Cardiac septum (tissue), 1 donor: Measurements from ENCODE around the gene SKAP2. TPM values are rescaled to one million over a fixed set of nuclear protein-coding genes. Genes with fewer than 3 reads are reported as not detected.
"Not testable (repeated sequence)": the region's sequence is repeated elsewhere in the genome, so short reads cannot be mapped to it uniquely, and the experiment has no call there.

Source experiments
- DNase-seq: peaks from one replicate; pipeline ENCODE4 v3.0.0-alpha.2; 2020; ENCODE audit warnings: low spot score
- intact Hi-C: fragments of 100-400 bp; cut with DNase I; formaldehyde crosslinking; loops from one replicate; pipeline ENCODE4 v1.14.0; 2022
- total RNA-seq: library from RNA; stranded (reverse); fragmentation: NEBNext Ultra II Directional; extraction: Animal tissue kit (Norgen Biotek cat#: 25700); gene quantifications from one replicate; pipeline ENCODE4 v1.2.1, GENCODE V29; 2021
- donor health status: DM: no; HTN: no; CAD: no.

The SKAP2 gene
- total RNA-seq, 1 donor from 2014 or later: 4.3 TPM

GRCh38 chr7:26859720-26860119, 4.7 kb downstream of the SKAP2 start:
- intact Hi-C loops: loop anchor here (5.0 to 10.0 kb wide), 4 partner anchors 273 to 995 kb away; partner anchors contain the start of genes CBX3, HNRNPA2B1 and HOXA4
- no peak for DNase-seq

- intact Hi-C loops: loop anchor here (10.0 kb wide), 1 partner anchor 994 kb away; no protein-coding TSS in a partner anchor
- no peak for DNase-seq
Measured at GRCh38 chr7:26858735-26859134, 5.7 kb downstream of the SKAP2 start.

GRCh38 chr7:26858241-26858715, 6.1 kb downstream of the SKAP2 start:
- intact Hi-C loops: loop anchor here (10.0 kb wide), 1 partner anchor 993 kb away; no protein-coding TSS in a partner anchor
- DNase-seq: no peak

- no peak for DNase-seq
- intact Hi-C loops: loop anchor here (10.0 kb wide), 1 partner anchor 993 kb away; no protein-coding TSS in a partner anchor
Measured at GRCh38 chr7:26857506-26858240, 6.7 kb downstream of the SKAP2 start.

DNA sequence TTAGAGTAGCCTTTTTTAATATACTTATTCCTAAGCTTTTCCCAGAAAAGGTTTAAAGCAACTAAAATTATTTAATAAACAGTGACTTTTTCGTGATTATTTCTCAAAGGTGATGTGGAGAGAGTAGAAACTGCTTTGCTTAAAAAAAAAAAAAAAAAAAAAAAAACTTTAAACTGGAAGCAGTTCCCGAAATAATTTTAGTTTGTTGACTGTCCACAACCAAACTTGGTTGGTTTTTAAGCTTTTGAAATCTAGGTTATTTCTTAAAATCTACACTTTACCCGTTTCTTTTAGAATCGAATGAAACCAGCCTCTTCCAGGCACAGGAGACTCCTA, 7.3 kb downstream of the SKAP2 start:
- no peak for DNase-seq
- intact Hi-C loops: loop anchor here (10.0 kb wide), 1 partner anchor 992 kb away; no protein-coding TSS in a partner anchor

DNA sequence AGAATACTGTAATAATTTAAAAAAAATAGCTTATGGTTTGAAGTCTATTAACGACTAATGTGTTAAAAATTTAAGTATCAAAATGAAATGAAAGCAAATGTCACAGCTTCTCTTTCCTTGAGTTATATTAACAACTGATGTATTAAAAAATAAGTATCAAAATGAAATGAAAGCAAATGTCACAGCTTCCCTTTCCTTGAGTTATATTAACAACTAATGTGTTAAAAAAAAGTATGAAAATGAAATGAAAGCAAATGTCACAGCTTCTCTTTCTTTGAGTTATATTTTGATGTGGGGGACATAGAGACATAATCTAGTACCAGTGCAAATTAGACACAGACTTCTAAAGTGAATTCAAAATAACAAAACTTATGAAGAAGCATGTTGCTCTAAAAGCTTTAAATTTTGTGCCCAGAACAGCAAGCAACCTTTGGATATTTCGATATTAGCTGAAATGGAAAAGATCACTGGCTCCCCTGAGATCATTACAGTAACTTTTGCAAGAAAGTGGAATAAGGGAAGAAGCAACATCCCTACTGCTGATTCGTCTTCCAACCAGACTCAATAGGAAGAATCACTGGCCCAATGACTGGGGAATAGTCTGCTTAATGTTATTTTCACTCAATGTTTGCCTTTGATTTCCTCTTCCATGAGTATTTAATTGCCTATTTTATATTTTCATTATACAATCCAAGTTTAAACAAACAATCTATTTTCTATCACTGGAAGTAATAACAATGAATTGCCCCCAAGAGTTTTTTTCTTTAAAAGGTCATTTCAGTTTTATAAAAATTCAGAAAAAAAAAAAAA, 8.0 kb downstream of the SKAP2 start:
- no peak for DNase-seq
- intact Hi-C loops: loop anchor here (10.0 kb wide), 1 partner anchor 992 kb away; no protein-coding TSS in a partner anchor

GRCh38 chr7:26854876-26855855, 9.2 kb downstream of the SKAP2 start:
- intact Hi-C loops: loop anchor here (10.0 kb wide), 1 partner anchor 990 kb away; no protein-coding TSS in a partner anchor
- no peak for DNase-seq

GRCh38 chr7:26853788-26854393, 10.5 kb downstream of the SKAP2 start:
- intact Hi-C loops: loop anchor here (10.0 kb wide), 1 partner anchor 989 kb away; no protein-coding TSS in a partner anchor
- no peak for DNase-seq

- no peak for DNase-seq
- intact Hi-C loops: loop anchor here (10.0 kb wide), 1 partner anchor 985 kb away; no protein-coding TSS in a partner anchor
Measured at GRCh38 chr7:26850193-26850651, 14.2 kb downstream of the SKAP2 start.

GRCh38 chr7:26843705-26844104, 20.7 kb downstream of the SKAP2 start:
- intact Hi-C loops: no loop called here
- DNase-seq: no peak

- no peak for DNase-seq
- intact Hi-C loops: no loop called here
Measured at GRCh38 chr7:26842897-26843296, 21.5 kb downstream of the SKAP2 start.

GRCh38 chr7:26841003-26841739, 23.2 kb downstream of the SKAP2 start:
- intact Hi-C loops: no loop called here
- no peak for DNase-seq

- intact Hi-C loops: not testable (repeated sequence)
Measured at GRCh38 chr7:26836793-26837192, 27.6 kb downstream of the SKAP2 start.

GRCh38 chr7:26815426-26815825, 49.0 kb downstream of the SKAP2 start:
- intact Hi-C loops: no loop called here
- no peak for DNase-seq

More at GRCh38 chr7:26836793-26837192, 27.6 kb downstream of the SKAP2 start:
- DNase-seq: not testable (repeated sequence)

DNA sequence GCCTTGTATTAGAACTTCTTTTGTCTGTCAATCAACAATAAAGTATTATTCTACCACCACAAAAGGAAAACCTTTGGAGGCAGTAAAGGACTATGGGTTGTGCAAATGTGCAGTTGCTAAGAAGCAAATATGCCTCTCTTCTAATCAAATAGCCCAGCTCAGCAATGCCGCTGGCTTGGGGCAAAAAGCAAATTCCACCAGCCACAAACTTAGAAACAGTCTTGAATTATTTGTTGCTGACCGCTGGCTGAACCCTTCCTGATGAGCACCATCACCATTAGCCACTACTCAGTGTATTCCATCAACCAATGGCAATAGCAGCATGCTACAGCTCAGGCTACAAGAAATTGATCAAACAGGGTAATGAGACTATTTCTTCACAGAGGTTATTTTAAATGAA, 51.0 kb downstream of the SKAP2 start:
- intact Hi-C loops: no loop called here
- no peak for DNase-seq

- intact Hi-C loops: no loop called here
- no peak for DNase-seq
Measured at GRCh38 chr7:26794541-26794940, 69.8 kb downstream of the SKAP2 start.

- no peak for DNase-seq
- intact Hi-C loops: no loop called here
Measured at GRCh38 chr7:26792576-26792975, 71.8 kb downstream of the SKAP2 start.

DNA sequence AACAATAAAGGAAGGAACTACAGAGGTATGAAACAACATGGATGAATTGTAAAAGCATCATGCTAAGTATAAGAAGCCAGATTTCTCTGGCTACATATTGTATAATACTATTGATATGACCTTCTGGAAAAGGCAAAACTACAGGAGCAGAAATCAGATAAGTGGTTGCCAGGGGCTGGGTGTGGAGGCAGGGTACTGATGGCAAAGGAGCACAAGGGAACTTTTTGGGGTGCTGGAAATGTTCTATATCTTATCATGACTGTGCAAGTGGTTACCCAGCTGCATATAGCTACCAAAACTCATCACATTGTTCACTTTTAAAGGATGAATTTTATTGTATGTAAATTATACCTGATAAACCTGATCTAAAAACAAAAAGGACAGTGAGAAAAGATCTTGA, 72.4 kb downstream of the SKAP2 start:
- DNase-seq: no peak
- intact Hi-C loops: no loop called here
